Tibial nerve (tissue), 4 donors: ENCODE results near the gene HDGFL3.

ENCODE experiments used
- CTCF ChIP-seq, 5 experiments: fragments of 200-600 bp in 3 of 5; fragments of 450-650 bp in 2 of 5; sonication (generic) in 3 of 5; IDR thresholded peaks; one replicate each; pipeline ENCODE4 v1.5.1; 2016 to 2019; ENCODE audit warnings: antibody characterized with exemption in 5 of 5, mild to moderate bottlenecking in 3 of 5, moderate library complexity in 2 of 5
- EP300 ChIP-seq, 2 donors: sonication (generic); formaldehyde crosslinking; IDR thresholded peaks; one replicate each; pipeline ENCODE4 v1.6.1; 2017; ENCODE audit warnings: antibody characterized with exemption in 2 of 2, mild to moderate bottlenecking in 1 of 2
- POLR2A ChIP-seq, 2 donors: fragments of 450-650 bp; IDR thresholded peaks; one replicate each; pipeline ENCODE4 v1.6.1; 2017; ENCODE audit warnings: antibody characterized with exemption in 2 of 2, mild to moderate bottlenecking in 2 of 2, moderate library complexity in 2 of 2

GRCh38 chr15:83098079-83098478, 109.5 kb downstream of the HDGFL3 start:
- TF ChIP-seq CTCF (IDR thresholded peaks at IDR 0.05) (no peak), POLR2A (IDR thresholded peaks at IDR 0.05) (no peak), EP300 (IDR thresholded peaks at IDR 0.05) (no peak)
